Measurements from ENCODE around the gene LSM5. TPM values are rescaled to one million over a fixed set of nuclear protein-coding genes. Genes with fewer than 3 reads are reported as not detected.

LSM5 gene
- total and polyA plus RNA-seq, 9 of the 15 experiments (the other 6 are each of a cell fraction or from before 2014, with no cell fraction given), result 36.3 to 620 (median 186) TPM

DNA sequence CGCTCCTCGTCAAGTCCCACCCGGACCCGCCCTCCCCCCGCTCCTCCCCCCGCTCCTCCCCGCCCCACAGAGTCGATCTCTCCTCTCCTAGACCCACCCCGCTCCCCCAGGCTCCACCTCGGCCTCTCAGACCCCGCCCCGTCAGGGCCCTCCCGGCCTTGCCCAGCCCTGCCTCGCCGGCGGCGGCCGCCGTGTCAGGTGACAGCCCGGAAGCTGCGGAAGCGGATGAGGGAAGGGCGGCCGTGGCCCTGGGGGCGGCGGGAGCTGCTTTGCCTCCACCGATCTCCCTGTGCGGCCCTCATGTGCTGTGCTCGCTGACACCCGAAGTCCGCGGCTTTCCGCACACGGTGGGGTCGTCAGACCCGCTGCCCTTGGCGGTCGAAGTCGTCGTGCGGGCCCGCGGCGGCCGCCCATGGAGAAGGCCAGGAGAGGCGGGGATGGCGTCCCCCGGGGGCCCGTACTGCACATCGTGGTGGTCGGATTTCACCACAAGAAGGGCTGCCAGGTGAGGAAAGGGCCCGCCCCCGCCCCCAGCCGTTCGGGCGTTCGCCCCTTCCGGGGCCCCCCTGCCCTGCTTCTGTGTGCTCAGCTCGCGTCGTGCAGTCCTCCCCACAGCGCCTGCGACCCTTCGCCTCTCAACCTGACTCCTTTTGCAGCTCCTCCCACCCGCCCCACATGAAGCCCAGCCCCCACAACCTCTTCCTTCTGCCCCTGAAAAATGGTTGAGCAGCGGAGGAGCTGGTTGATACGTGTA is 5.3 kb upstream of the LSM5 start, which contains the start of gene AVL9 (continued):
- TF ChIP-seq TSHZ1 (CRISPR knock-in tag; IDR thresholded peaks at IDR 0.05), result no peak
- TF ChIP-seq ZNF780A (CRISPR knock-in tag; IDR thresholded peaks at IDR 0.05), result no peak
- peak; percentile 89 for TF ChIP-seq ELF1 (tag; IDR thresholded peaks at IDR 0.05)
- TF ChIP-seq ZNF263 (CRISPR knock-in tag; IDR thresholded peaks at IDR 0.05; ENCODE audit: borderline replicate concordance), result peak; percentile 80
- no peak for TF ChIP-seq ZNF699 (CRISPR knock-in tag; IDR thresholded peaks at IDR 0.05; ENCODE audit: insufficient replicate concordance)
- TF ChIP-seq CHCHD3 (CRISPR knock-in tag; IDR thresholded peaks at IDR 0.05), result 0 out of 2 replicates have a peak, but pooled peaks have one; percentile 42
- TF ChIP-seq, protein P1, sequence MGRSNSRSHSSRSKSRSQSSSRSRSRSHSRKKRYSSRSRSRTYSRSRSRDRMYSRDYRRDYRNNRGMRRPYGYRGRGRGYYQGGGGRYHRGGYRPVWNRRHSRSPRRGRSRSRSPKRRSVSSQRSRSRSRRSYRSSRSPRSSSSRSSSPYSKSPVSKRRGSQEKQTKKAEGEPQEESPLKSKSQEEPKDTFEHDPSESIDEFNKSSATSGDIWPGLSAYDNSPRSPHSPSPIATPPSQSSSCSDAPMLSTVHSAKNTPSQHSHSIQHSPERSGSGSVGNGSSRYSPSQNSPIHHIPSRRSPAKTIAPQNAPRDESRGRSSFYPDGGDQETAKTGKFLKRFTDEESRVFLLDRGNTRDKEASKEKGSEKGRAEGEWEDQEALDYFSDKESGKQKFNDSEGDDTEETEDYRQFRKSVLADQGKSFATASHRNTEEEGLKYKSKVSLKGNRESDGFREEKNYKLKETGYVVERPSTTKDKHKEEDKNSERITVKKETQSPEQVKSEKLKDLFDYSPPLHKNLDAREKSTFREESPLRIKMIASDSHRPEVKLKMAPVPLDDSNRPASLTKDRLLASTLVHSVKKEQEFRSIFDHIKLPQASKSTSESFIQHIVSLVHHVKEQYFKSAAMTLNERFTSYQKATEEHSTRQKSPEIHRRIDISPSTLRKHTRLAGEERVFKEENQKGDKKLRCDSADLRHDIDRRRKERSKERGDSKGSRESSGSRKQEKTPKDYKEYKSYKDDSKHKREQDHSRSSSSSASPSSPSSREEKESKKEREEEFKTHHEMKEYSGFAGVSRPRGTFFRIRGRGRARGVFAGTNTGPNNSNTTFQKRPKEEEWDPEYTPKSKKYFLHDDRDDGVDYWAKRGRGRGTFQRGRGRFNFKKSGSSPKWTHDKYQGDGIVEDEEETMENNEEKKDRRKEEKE (IDR thresholded peaks at IDR 0.05; ENCODE audit: borderline replicate concordance in 1 of 2, control insufficient read depth in 1 of 2, low read depth in 2 of 2, low read length in 1 of 2), result no peak
- TF ChIP-seq RFX5 (IDR thresholded peaks at IDR 0.05; ENCODE audit: low read depth, low read length), result no peak
- TF ChIP-seq IRF2 (CRISPR knock-in tag; IDR thresholded peaks at IDR 0.05), result no peak
- no peak for TF ChIP-seq ARID2 (IDR thresholded peaks at IDR 0.05)
- no peak for TF ChIP-seq BCOR (IDR thresholded peaks at IDR 0.05)
- no peak for TF ChIP-seq ETV6 (IDR thresholded peaks at IDR 0.05; ENCODE audit: borderline replicate concordance in 1 of 2, low read depth in 2 of 2, low read length in 1 of 2)
- TF ChIP-seq ETV6 (CRISPR knock-in tag; IDR thresholded peaks at IDR 0.05; ENCODE audit: borderline replicate concordance), result no peak
- TF ChIP-seq HNRNPLL (IDR thresholded peaks at IDR 0.05; ENCODE audit: low read depth, low read length, poor library complexity, severe bottlenecking), result no peak
- TF ChIP-seq ZNF445 (CRISPR knock-in tag; IDR thresholded peaks at IDR 0.05; ENCODE audit: low read depth), result no peak
- TF ChIP-seq JUNB (CRISPR knock-in tag; conservative IDR thresholded peaks at IDR 0.05), result no peak
- TF ChIP-seq CEBPG (CRISPR knock-in tag; IDR thresholded peaks at IDR 0.05), result no peak
- no peak for TF ChIP-seq CEBPG (tag; conservative IDR thresholded peaks at IDR 0.05 in 1 of 2, IDR thresholded peaks at IDR 0.05 in 1 of 2)
- TF ChIP-seq ETS2 (tag; IDR thresholded peaks at IDR 0.05; ENCODE audit: borderline replicate concordance, poor library complexity, severe bottlenecking), result no peak
- TF ChIP-seq, protein P2, sequence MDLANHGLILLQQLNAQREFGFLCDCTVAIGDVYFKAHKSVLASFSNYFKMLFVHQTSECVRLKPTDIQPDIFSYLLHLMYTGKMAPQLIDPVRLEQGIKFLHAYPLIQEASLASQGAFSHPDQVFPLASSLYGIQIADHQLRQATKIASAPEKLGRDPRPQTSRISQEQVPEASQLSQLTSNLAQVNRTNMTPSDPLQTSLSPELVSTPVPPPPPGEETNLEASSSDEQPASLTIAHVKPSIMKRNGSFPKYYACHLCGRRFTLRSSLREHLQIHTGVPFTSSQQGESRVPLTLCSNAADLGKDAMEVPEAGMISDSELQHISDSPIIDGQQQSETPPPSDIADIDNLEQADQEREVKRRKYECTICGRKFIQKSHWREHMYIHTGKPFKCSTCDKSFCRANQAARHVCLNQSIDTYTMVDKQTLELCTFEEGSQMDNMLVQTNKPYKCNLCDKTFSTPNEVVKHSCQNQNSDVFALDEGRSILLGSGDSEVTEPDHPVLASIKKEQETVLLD (IDR thresholded peaks at IDR 0.05), result no peak

Data from K562 (cell line).